Stimulated activated CD4-positive, alpha-beta T cell treated with anti-CD3 and anti-CD28 coated beads, Interleukin-12 subunit alpha, Interleukin-12 subunit beta, amount 100 ng/mL, for 24 hours (primary cell): ENCODE data around the gene MAP2.
"Not testable (repeated sequence)": the region's sequence is repeated elsewhere in the genome, so short reads cannot be mapped to it uniquely, and the experiment has no call there.

Experiments used
- DNase-seq, 2 experiments: peaks; one replicate each; pipeline ENCODE4 v3.0.0-alpha.2; 2020; ENCODE audit warnings: low read depth in 2 of 2

MAP2 gene

GRCh38 chr2:209591021-209591420, 167.2 kb downstream of the MAP2 start:
- DNase-seq, result no peak

DNA sequence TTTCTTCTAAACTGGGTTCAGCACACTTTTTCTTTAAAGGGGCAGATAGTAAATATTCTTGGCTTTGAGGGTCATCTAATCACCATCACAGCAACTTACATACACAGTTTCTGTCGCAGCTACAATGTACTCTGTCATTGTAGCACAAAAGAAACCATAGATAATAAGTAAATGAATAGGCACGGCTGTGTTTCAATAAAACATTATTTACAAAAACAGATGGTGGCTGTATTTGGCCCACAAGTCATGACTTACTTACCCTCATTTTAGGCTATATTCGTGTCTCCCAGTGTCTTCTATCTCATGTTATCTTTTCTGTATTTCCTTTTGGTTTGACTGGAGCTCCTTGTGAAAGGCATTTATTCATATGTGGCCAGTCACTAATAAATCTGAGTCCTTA, 168.3 kb downstream of the MAP2 start:
- no peak for DNase-seq

GRCh38 chr2:209593930-209594329, 170.1 kb downstream of the MAP2 start:
- DNase-seq, result no peak

- no peak for DNase-seq
Measured at GRCh38 chr2:209596262-209596661, 172.4 kb downstream of the MAP2 start.

DNA sequence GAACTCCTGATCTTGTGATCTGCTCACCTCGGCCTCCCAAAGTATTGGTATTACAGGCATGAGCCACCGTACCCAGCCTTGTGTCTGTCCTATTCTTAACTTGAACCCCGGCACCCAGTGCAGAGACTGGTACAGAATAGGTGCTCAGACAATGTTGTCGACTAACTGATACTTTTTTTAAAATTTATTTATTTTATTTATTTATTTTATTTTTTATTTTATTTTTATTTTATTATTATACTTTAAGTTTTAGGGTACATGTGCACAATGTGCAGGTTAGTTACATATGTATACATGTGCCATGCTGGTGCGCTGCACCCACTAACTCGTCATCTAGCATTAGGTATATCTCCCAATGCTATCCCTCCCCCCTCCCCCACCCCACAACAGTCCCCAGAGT, 174.4 kb downstream of the MAP2 start:
- DNase-seq, result not testable (repeated sequence)

GRCh38 chr2:209600341-209601171, 176.7 kb downstream of the MAP2 start:
- DNase-seq, result no peak

- no peak for DNase-seq
Measured at GRCh38 chr2:209601497-209601896, 177.7 kb downstream of the MAP2 start.

GRCh38 chr2:209602259-209602658, 178.4 kb downstream of the MAP2 start:
- DNase-seq, result no peak

DNA sequence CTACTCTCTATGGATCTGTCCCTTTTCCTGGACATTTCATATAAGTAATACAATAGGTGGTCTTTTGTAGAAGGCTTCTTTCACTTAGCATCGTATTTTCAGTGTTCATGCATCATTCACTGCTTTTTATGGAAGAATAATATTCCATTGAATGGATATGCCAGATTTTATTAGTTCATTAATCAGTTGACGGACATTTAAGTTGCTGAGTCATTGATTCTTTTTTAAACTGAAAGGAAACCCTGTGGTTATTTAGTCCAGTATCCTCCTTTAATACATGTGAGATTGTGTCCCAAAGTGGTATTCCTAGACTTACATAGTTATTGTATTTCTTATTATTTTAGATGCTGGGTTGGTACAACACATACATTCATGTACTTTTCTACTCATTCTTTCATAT, 185.7 kb downstream of the MAP2 start:
- no peak for DNase-seq

GRCh38 chr2:209610631-209611030, 186.8 kb downstream of the MAP2 start:
- DNase-seq, result no peak

- DNase-seq, result no peak
Measured at GRCh38 chr2:209613649-209614305, 189.9 kb downstream of the MAP2 start.

- DNase-seq, result no peak
Measured at GRCh38 chr2:209614690-209615369, 191.0 kb downstream of the MAP2 start.

- DNase-seq, result no peak
Measured at GRCh38 chr2:209619782-209620181, 195.9 kb downstream of the MAP2 start.

- no peak for DNase-seq
Measured at GRCh38 chr2:209624192-209624938, 200.5 kb downstream of the MAP2 start.

DNA sequence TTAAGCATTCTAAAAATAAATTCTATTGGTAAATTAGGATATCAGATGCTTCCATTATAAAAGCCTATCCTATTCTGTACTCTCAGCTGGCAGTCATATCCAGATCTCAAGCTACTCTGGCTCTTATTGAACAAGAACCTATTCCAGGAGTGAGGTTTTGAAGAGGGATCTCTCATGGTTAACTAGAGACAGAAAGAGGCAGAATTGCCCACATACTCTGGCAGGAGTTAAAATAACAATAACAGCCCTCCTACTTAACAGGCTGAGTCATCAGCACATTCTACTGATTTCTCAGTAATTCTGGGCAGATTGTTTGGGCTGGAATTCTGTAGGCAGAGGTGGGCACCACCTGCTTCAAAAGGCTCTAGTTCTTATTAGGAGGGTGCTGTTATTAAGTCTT, 205.8 kb downstream of the MAP2 start:
- DNase-seq, result no peak

- DNase-seq, result no peak
Measured at GRCh38 chr2:209633911-209634310, 210.1 kb downstream of the MAP2 start.

DNA sequence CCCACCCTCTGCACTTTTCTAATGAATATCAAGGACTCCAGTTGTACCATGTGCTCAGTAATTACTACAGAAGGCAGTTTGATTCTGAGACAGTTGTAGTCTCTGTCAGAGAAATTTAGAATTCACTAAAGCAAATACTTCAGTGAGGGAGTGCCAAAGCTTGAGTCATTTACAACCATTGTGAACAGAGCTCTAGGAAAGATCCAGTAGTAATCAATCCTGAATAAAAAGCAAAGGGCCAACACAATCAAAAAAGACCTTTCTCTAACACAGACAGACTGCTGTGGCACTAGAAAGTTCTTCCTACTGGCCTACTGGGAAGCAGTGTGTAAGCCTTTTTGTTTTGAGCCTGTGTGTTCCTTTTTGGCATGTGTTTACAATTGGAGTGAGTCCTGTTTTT, 212.2 kb downstream of the MAP2 start:
- no peak for DNase-seq

- DNase-seq, result no peak
Measured at GRCh38 chr2:209637293-209637692, 213.4 kb downstream of the MAP2 start.

DNA sequence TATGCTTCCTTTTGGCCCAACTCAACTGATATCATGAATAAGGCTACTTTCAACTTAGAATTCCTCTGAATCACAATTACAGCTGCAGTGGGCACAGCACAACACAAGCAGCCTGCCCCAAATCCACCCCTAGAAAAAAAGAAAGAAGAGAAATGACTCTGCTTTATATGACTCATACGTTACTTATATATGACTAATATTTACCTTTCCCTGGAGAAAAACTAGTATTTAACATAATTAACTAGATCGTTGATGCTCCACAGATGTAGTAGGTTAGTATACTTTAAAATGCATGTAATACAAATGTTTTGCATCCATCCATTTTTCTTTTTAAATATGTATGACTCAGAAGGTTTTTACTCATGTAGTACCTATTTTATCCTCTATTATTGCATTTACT, 214.5 kb downstream of the MAP2 start:
- no peak for DNase-seq

- DNase-seq, result no peak
Measured at GRCh38 chr2:209640358-209640757, 216.5 kb downstream of the MAP2 start.

DNA sequence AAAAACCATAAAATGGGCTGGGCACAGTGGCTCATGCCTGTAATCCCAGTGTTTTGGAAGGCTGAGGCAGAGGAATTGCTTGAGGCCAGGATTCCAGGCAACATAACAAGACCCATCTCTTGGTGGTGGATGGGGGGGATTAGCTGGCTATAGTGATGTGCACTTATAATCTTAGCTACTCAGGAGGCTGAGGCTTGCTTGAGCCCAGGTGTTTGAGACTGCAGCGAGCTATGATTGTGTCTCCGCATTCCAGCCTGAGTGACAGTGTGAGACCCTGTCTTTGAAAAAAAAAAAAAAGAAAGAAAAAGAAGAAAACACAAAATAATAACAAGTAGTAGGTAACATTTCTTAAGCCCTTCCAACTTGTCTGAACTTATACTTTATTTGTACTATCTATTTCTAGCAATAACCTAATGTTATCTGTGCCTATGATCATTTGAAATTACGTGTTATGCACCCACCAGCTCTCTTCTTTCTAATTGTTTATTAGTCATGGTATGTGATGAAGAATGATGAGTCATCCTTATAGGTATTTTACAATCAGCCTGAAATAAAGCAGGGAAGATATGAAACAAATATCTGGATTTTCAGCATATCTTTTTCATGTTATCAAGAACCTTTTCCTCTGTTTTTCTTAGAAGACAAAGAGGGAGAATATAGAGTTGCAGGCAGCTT, 218.4 kb downstream of the MAP2 start:
- no peak for DNase-seq

DNA sequence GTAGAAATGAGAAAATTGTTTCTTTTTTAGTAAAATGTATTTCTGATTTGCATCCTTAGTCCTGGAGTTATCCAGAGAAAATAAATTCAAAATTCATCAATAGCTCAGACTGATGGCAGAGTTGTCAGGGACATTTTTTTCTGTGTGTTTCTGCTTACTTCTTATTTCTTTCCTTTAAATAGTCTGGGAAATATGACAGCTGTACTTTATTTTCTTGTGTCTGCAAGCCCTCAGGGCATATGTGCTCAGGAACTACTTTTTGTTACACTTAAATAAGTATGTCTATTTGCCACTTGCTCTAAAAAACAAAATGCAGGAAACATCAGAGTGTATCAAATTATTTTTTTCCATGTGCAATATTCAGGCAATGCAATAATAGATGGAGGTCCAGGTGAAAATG, 221.0 kb downstream of the MAP2 start:
- DNase-seq, result no peak
